ENCODE results near the gene PPP2R2C. TPM values are rescaled to one million over a fixed set of nuclear protein-coding genes. Genes with fewer than 3 reads are reported as not detected.

The PPP2R2C gene
- total and polyA plus RNA-seq, 10 of the 15 experiments (the other 5 are each of a cell fraction or from before 2014, with no cell fraction given): 0.13 to 0.15 TPM; not detected in 8

GRCh38 chr4:6338175-6338950 is 134.1 kb downstream of the PPP2R2C start:
- SMC1A ChIA-PET (ENCODE audit: uncharacterized antibody, unreplicated experiment): no interaction called here
- no TSS peak for BruUV-seq (replicated peaks)

GRCh38 chr4:6337331-6337935 is 135.0 kb downstream of the PPP2R2C start:
- no peaks in the 10 kb centered on the region for H4K20me1 ChIP-seq (ENCODE audit: control insufficient read depth, insufficient read depth)
- intact Hi-C loops (cut with micrococcal nuclease; ENCODE audit: unreplicated experiment): no loop called here
- WGBS (ENCODE audit: insufficient coverage, insufficient replicate concordance, low lambda C conversion rate, missing lambda C conversion rate): 9% methylated on average over 19 of the region's 19 CpGs
- no peak overlapping the region for H3K4me2 ChIP-seq (ENCODE audit: control insufficient read depth, insufficient read depth)
- no peak for DNase-seq (ENCODE audit: low read depth, low spot score)
- in situ Hi-C loops (cut with MboI): no loop called here
- no peaks in the 10 kb centered on the region; a peak in 1 of 4 replicates for H3K27me3 ChIP-seq (replicated peaks in 1 of 2; ENCODE audit: control insufficient read depth in 2 of 2, insufficient read depth in 2 of 2, low read length in 1 of 2)
- POLR2A ChIA-PET: no interaction called here
- no peak overlapping the region for H3K27ac ChIP-seq (ENCODE audit: control insufficient read depth, insufficient read depth)
- H3K9me3 ChIP-seq (replicated peaks; ENCODE audit: control insufficient read depth, insufficient read depth, low read length): no peaks in the 10 kb centered on the region; the same call in 2 of the 3 replicates
- no peak overlapping the region for H3K9ac ChIP-seq (ENCODE audit: control insufficient read depth, insufficient read depth, low read length)
- H3K79me2 ChIP-seq (ENCODE audit: control insufficient read depth, insufficient read depth, low read length): no peaks in the 10 kb centered on the region
- no peak overlapping the region for H2AFZ ChIP-seq (ENCODE audit: control insufficient read depth, low read depth, low read length)
- no peaks in the 10 kb centered on the region for H3K36me3 ChIP-seq (ENCODE audit: control insufficient read depth in 2 of 2, insufficient read depth in 2 of 2, low read length in 1 of 2)
- FAIRE-seq: no peak
- H3K4me3 ChIP-seq: no peak overlapping the region
- RAD21 ChIA-PET (ENCODE audit: unreplicated experiment): no interaction called here
- CTCF ChIA-PET: no interaction called here
- SMC1A ChIA-PET (ENCODE audit: uncharacterized antibody, unreplicated experiment): no interaction called here
- H3K4me1 ChIP-seq (ENCODE audit: control insufficient read depth, insufficient read depth, low read length): no peaks in the 10 kb centered on the region
- ATAC-seq: no peak
- no TSS peak for BruUV-seq (replicated peaks)
- TF ChIP-seq JUND (IDR thresholded peaks at IDR 0.05; ENCODE audit: low read depth, low read length) (no peak), USF1 (IDR thresholded peaks at IDR 0.05; ENCODE audit: borderline replicate concordance, extremely low read length, insufficient read depth, low read depth, low read length) (no peak), SKIL (IDR thresholded peaks at IDR 0.05; ENCODE audit: low read depth, poor library complexity, severe bottlenecking) (no peak), CREM (IDR thresholded peaks at IDR 0.05; ENCODE audit: low read depth) (no peak), MTA2 (IDR thresholded peaks at IDR 0.05; ENCODE audit: low read depth) (no peak), NKRF (conservative IDR thresholded peaks at IDR 0.05) (no peak)

More at GRCh38 chr4:6338175-6338950, 134.1 kb downstream of the PPP2R2C start:
- intact Hi-C loops (cut with micrococcal nuclease; ENCODE audit: unreplicated experiment) (no loop called here), in situ Hi-C loops (cut with MboI) (no loop called here)
- Histone ChIP-seq H3K36me3 (ENCODE audit: control insufficient read depth in 2 of 2, insufficient read depth in 2 of 2, low read length in 1 of 2) (no peaks in the 10 kb centered on the region), H3K27ac (ENCODE audit: control insufficient read depth, insufficient read depth) (no peak overlapping the region), H3K9me3 (replicated peaks; ENCODE audit: control insufficient read depth, insufficient read depth, low read length) (no peaks in the 10 kb centered on the region; the same call in 2 of the 3 replicates), H3K4me3 (no peak overlapping the region), H4K20me1 (ENCODE audit: control insufficient read depth, insufficient read depth) (no peaks in the 10 kb centered on the region), H3K27me3 (replicated peaks in 1 of 2; ENCODE audit: control insufficient read depth in 2 of 2, insufficient read depth in 2 of 2, low read length in 1 of 2) (no peaks in the 10 kb centered on the region; a peak in 1 of 4 replicates), H2AFZ (ENCODE audit: control insufficient read depth, low read depth, low read length) (no peak overlapping the region), H3K79me2 (ENCODE audit: control insufficient read depth, insufficient read depth, low read length) (no peaks in the 10 kb centered on the region), H3K4me1 (ENCODE audit: control insufficient read depth, insufficient read depth, low read length) (no peaks in the 10 kb centered on the region), H3K9ac (ENCODE audit: control insufficient read depth, insufficient read depth, low read length) (no peak overlapping the region), H3K4me2 (ENCODE audit: control insufficient read depth, insufficient read depth) (0 out of 2 replicates have a peak overlapping the region, but pooled peaks have one; percentile 7)
- DNase-seq (ENCODE audit: low read depth, low spot score) (no peak), FAIRE-seq (no peak), ATAC-seq (peak; percentile 54)
- ChIA-PET CTCF (interaction anchor here (1.4 kb wide), 1 partner anchor 10 kb away, joined by 5 read pairs; no protein-coding TSS in a partner anchor), RAD21 (ENCODE audit: unreplicated experiment) (no interaction called here), POLR2A (no interaction called here)
- 14% methylated on average over 13 of the region's 14 CpGs for WGBS (ENCODE audit: insufficient coverage, insufficient replicate concordance, low lambda C conversion rate, missing lambda C conversion rate)
- TF ChIP-seq FOXK2 (IDR thresholded peaks at IDR 0.05) (no peak), ZNF274 (IDR thresholded peaks at IDR 0.05; ENCODE audit: insufficient read depth, insufficient read length) (no peak), EZH2 (IDR thresholded peaks at IDR 0.05; ENCODE audit: borderline replicate concordance, control insufficient read depth, low read depth, low read length) (no peak), TCF12 (IDR thresholded peaks at IDR 0.05; ENCODE audit: low read depth, low read length) (no peak), RBBP5 (conservative IDR thresholded peaks at IDR 0.05) (no peak), TCF7 (IDR thresholded peaks at IDR 0.05; ENCODE audit: borderline replicate concordance) (no peak), EGR1 (IDR thresholded peaks at IDR 0.05; ENCODE audit: borderline replicate concordance in 1 of 2, low read depth in 2 of 2, low read length in 2 of 2) (no peak), HCFC1 (IDR thresholded peaks at IDR 0.05; ENCODE audit: low read length) (no peak), KAT2A (conservative IDR thresholded peaks at IDR 0.05; ENCODE audit: control insufficient read depth, low read depth, low read length) (no peak), IKZF1 (conservative IDR thresholded peaks at IDR 0.05) (no peak)

All from GM12878 (cell line).